Esophagus muscularis mucosa (tissue), 3 donors: ENCODE data around the gene MYO1E.

Experiments
- POLR2A ChIP-seq: fragments of 450-650 bp; IDR thresholded peaks from one replicate; pipeline ENCODE4 v1.6.1; 2017; ENCODE audit warnings: antibody characterized with exemption, moderate library complexity, mild to moderate bottlenecking, low read depth
- TF ChIP-seq, protein P1 (sequence below), 3 experiments: fragments of 200-600 bp in 2 of 3; fragments of 450-650 bp in 1 of 3; sonication (generic) in 2 of 3; IDR thresholded peaks; one replicate each; pipeline ENCODE4 v1.5.1; 2017 to 2019; ENCODE audit warnings: antibody characterized with exemption in 3 of 3, mild to moderate bottlenecking in 2 of 3, moderate library complexity in 1 of 3

DNA sequence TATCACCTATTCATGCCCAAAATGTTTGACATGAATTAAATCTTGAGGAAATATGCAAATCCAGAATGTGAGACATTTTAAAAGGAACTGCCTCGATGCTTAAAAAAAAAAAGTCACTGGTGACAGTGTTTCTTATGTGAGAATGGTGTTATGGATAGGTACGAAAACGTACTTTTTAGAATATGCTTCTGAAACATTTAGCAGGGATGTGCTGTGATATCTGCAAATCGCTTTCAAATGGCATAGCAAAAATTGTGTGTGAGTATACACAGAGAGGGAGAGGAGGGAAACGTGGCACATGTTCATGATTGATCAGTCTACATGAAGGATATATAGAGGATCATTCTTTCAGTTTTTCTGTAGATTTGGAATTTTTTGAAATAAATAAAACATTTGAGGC is 251.7 kb downstream of the MYO1E start:
- TF ChIP-seq, protein P1, sequence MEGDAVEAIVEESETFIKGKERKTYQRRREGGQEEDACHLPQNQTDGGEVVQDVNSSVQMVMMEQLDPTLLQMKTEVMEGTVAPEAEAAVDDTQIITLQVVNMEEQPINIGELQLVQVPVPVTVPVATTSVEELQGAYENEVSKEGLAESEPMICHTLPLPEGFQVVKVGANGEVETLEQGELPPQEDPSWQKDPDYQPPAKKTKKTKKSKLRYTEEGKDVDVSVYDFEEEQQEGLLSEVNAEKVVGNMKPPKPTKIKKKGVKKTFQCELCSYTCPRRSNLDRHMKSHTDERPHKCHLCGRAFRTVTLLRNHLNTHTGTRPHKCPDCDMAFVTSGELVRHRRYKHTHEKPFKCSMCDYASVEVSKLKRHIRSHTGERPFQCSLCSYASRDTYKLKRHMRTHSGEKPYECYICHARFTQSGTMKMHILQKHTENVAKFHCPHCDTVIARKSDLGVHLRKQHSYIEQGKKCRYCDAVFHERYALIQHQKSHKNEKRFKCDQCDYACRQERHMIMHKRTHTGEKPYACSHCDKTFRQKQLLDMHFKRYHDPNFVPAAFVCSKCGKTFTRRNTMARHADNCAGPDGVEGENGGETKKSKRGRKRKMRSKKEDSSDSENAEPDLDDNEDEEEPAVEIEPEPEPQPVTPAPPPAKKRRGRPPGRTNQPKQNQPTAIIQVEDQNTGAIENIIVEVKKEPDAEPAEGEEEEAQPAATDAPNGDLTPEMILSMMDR (IDR thresholded peaks at IDR 0.05) = no peak
- TF ChIP-seq POLR2A = no peak
